Thymus (tissue), 11 donors: ENCODE results near the gene RBPJ. TPM values are rescaled to one million over a fixed set of nuclear protein-coding genes. Genes with fewer than 3 reads are reported as not detected.

Experiments
- DNase-seq, 9 donors: peaks; one replicate each; pipeline ENCODE4 v3.0.0-alpha.2; 2013; ENCODE audit warnings: low spot score in 9 of 9, low read depth in 6 of 9, missing footprints in 1 of 9
- H3K27ac ChIP-seq, 2 donors: one replicate each; pipeline ENCODE4 v1.5.1; 2013; ENCODE audit warnings: control low read depth in 1 of 2, low read depth in 1 of 2, low read length in 1 of 2, mild to moderate bottlenecking in 1 of 2, moderate library complexity in 1 of 2
- H3K27me3 ChIP-seq, 2 donors: one replicate each; pipeline ENCODE4 v1.5.1; 2013; ENCODE audit warnings: low read length in 1 of 2; ENCODE audit not compliant: control insufficient read depth in 2 of 2, insufficient read depth in 1 of 2
- H3K36me3 ChIP-seq, 2 donors: one replicate each; pipeline ENCODE4 v1.5.1; 2013; ENCODE audit warnings: low read length in 1 of 2, mild to moderate bottlenecking in 1 of 2, moderate library complexity in 1 of 2; ENCODE audit not compliant: control insufficient read depth in 2 of 2, insufficient read depth in 2 of 2
- H3K4me1 ChIP-seq, 2 donors: one replicate each; pipeline ENCODE4 v1.5.1; 2013; ENCODE audit warnings: low read length in 2 of 2; ENCODE audit not compliant: control insufficient read depth in 2 of 2, insufficient read depth in 2 of 2
- H3K4me3 ChIP-seq, 2 donors: one replicate each; pipeline ENCODE4 v1.5.1; 2013; ENCODE audit warnings: low read length in 2 of 2, control low read depth in 1 of 2, mild to moderate bottlenecking in 1 of 2
- H3K9me3 ChIP-seq, 2 donors: one replicate each; pipeline ENCODE4 v1.5.1; 2013; ENCODE audit warnings: low read length in 1 of 2, mild to moderate bottlenecking in 1 of 2; ENCODE audit not compliant: control insufficient read depth in 2 of 2, insufficient read depth in 1 of 2
- WGBS: extraction: QIAGEN DNeasy Blood & Tissue Kit; methylation state at CpG from one replicate; pipeline ENCODE4 v1.1.7; 2013; 5-methylcytosine and 5-hydroxymethylcytosine counted together
- polyA plus RNA-seq: library from polyadenylated mRNA; stranded (reverse); fragments of 200-250 nt; gene quantifications from one replicate; pipeline ENCODE4 v1.2.3, GENCODE V29; 2013
- total RNA-seq: library from RNA; stranded (reverse); fragments of 120-200 nt; gene quantifications from one replicate; pipeline ENCODE4 v1.2.4, GENCODE V29; 2013
- donor health status: healthy.

The RBPJ gene
- total and polyA plus RNA-seq, 2 donors = 42.1 to 46.8 TPM

DNA sequence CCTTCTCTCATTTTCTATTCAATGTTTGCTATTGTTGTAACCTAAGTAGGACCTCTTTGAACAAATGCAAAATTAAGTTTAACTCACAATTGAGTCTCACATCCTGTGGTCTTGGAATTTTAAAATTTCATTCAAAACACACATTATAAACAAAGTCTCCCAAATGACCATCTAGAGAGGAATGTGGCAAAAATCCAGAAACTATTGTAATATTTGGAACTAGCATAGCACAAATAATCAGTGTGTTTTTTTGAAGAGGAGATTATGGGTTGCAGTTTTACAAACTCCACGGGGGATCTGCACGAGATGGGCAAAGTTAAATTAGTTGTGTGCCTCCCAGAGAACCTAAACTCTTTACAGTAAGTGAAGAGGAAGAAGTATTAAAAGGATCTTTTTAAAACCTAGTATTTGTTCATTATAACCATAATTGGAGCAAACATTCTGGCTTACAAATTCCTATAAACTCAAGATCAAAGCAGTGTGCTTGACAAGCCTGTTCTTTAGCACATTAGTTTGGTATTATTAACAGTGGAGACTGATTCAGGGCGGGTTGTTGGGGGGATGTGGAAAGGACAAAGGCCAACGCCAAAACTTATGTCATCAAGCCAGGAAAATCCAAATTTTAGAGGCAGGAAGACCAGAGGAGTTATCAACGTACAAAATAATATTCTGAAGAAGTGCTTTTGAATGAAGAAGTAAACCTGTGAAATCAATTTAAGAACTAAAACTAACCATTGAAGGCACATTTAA is 22.4 kb upstream of the RBPJ start:
- Histone ChIP-seq H3K9me3 (no peaks in the 10 kb centered on the region), H3K36me3 (no peaks in the 10 kb centered on the region), H3K4me1 (no peaks in the 10 kb centered on the region), H3K27ac (no peak overlapping the region), H3K4me3 (no peak overlapping the region), H3K27me3 (no peaks in the 10 kb centered on the region)
- 93% methylated on average over 5 of the region's 5 CpGs for WGBS
- DNase-seq = no peak

DNA sequence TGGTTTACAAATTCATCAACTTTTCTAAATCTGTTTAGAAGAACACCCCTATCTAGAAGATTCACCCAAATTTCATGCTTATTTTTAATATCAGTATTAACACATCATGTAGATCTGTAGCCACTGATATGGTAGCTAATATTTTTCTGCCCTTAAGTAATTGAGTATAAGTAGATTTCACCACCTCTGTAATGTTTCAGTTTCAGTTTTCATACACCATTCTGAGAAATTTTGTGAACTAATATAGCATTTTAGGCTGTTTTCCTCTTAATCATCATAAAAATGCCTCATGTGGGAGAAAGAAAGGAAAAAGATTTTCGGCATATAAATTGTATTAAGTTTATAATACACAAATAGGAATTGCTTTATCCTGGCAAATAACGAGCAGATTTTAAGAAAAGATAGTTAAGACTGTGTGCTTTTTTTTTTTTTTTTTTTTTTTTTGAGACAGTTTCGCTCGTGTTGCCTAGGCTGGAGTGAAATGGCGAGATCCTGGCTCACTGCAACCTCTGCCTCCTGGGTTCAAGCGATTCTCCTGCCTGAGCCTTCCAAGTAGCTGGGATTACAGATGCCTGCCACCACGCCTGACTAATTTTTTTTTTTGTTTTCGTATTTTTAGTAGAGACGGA is 21.4 kb upstream of the RBPJ start:
- no peak overlapping the region for H3K4me3 ChIP-seq

DNA sequence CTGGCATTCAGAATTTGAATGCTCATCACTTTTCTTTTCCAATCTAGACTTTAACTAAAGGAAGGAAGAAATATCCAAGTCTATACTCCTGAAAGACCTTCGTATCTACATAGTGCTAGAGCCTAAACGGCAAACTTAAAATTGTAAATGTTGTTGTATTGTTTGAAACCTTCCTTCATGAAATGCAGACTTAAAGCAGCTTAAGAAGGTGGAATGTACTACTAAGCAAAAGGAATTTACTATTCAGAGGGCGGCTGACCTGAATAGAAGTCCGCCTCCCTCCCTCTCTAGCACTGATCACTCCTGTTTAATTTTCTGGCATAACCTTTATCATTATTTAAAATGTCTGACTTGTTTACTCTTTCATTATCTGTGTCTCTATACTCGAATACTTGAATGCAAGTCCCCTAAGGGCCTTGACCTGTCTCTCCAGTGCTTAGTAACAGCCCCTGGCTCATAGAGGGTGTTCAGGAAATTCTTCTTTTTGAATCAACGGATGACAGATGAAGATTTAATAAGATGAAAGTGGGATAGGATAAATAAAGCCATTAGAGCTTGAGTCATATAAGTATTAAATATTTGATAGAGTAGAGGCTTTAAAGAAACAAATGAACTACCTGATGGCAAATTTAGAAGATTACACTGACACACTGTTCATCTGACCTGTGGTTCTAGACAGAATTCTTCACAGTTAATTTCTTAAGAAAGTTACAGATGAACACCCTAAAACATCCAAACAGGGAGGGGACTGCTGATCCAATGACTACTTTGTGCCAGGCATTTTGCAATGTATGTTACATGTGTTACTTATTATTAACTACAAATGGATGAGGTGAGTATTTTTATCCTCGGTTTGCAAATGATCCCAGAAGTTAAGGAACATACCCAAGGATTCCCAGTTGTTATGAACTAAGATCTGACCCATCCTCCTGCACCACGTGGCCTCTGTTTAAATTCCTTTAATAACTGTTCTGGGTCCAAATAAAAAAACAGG is 20.2 kb upstream of the RBPJ start:
- 97% methylated on average over 8 of the region's 8 CpGs for WGBS
- H3K27ac ChIP-seq = no peak overlapping the region

More for the DNA sequence above, 21.4 kb upstream of the RBPJ start:
- WGBS = 96% methylated on average over 9 of the region's 9 CpGs
- DNase-seq = no peak
- H3K27me3 ChIP-seq = no peaks in the 10 kb centered on the region
- no peaks in the 10 kb centered on the region for H3K9me3 ChIP-seq
- H3K4me1 ChIP-seq = no peaks in the 10 kb centered on the region
- no peak overlapping the region for H3K27ac ChIP-seq
- no peaks in the 10 kb centered on the region for H3K36me3 ChIP-seq

DNA sequence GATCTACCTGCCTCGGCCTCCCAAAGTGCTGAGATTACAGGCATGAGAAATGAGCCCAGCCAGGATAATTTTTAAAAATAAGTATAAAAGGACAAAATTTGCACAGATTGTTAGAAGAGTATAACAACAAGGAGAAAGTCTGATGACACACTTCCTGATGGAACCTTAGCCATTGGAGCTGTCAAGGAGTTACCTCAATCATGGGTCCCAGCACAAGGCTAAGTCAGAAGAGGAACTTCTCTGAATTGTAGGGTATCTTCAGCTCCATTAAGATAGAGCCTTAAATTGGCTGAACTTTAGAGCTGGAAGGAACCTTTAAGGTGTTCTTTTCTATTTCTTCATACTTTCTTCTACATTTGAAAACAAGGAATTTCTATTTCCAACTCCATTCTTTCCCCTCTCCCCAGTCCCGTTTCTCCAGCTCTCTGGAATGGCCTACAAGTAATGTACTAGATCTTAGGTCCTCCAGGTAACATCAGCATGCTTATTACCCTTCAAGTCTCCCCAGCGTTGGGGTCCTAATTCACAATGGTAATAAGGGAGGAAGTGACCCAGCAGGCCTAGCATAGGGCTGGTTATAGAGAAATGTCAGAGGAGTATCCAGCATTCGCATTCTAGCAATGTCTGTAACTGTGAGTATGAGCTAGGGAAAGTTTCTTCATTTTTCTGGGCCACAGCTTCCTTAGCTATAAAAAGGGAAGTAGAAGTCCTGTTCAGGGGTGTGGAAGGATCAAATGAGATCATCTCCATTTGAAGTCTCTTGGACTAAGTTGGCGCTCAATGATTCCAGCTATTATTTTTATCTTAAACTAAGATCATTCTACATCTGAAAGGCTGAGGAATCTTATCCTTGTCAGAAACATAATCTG is 18.5 kb upstream of the RBPJ start:
- H3K9me3 ChIP-seq = no peaks in the 10 kb centered on the region
- no peak overlapping the region for H3K4me3 ChIP-seq
- DNase-seq = no peak
- H3K4me1 ChIP-seq = no peaks in the 10 kb centered on the region
- WGBS = 86% methylated on average over 5 of the region's 5 CpGs
- H3K27ac ChIP-seq = no peak overlapping the region
- H3K27me3 ChIP-seq = no peaks in the 10 kb centered on the region
- no peaks in the 10 kb centered on the region for H3K36me3 ChIP-seq

More for the DNA sequence above, 20.2 kb upstream of the RBPJ start:
- no peaks in the 10 kb centered on the region for H3K4me1 ChIP-seq
- H3K36me3 ChIP-seq = no peaks in the 10 kb centered on the region
- no peak overlapping the region for H3K4me3 ChIP-seq
- no peak for DNase-seq
- H3K9me3 ChIP-seq = no peaks in the 10 kb centered on the region
- no peaks in the 10 kb centered on the region for H3K27me3 ChIP-seq

DNA sequence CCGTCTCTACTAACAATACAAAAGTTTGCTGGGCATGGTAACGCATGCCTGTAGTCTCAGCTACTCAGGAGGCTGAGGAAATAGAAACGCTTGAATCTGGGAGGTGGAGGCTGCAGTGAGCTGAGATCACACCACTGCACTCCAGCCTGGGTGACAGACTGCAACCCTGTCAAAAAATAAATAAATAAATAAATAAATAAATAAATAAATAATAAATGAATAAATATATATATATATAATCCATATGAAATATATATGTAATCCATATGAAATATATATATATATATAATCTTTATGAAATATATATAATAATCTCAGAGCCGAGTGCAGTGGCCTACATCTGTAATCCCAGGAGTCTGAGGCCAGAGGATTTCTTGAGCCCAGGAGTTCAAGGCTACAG is 17.8 kb upstream of the RBPJ start:
- 99% methylated on average over 4 of the region's 4 CpGs for WGBS
- Histone ChIP-seq H3K27ac (no peak overlapping the region), H3K9me3 (no peaks in the 10 kb centered on the region), H3K36me3 (no peaks in the 10 kb centered on the region), H3K4me3 (no peak overlapping the region), H3K27me3 (no peaks in the 10 kb centered on the region), H3K4me1 (no peaks in the 10 kb centered on the region)
- no peak for DNase-seq

DNA sequence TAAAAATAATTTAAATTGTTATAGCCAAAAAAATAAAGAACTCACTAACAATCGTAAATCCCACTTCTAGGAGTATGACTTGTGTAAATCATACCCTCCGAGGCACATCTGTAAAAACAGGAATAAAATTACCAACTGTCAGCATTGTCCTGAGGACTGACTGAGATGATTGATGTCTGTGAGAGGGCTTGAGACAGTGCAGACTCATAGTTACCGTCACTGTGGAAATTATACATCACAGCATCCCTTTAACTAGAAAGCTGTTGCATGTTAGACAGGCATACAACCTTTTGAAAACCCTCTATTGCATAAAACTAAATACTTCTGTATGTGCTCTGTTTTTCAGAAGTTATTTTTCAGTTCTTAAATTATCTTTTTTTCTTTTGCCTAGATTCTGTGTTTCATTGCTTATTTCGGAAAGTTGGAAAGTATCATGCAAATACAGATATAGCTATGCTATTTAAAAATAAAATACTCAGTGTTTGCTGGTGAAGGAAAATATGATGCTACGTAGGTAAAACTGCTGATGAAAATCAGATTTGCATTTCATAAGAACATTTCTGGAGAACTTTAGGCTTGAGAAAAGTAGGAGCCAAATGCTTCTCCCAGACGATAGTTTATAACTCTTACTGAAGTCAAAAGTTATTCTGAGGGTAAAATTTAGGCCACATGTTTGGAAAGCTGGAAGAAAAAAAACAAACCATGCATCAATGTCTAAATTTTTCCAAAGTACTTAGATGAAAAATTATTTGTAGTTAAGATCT is 13.6 kb upstream of the RBPJ start:
- Histone ChIP-seq H3K36me3 (no peaks in the 10 kb centered on the region), H3K27ac (no peak overlapping the region), H3K27me3 (no peaks in the 10 kb centered on the region), H3K4me1 (no peaks in the 10 kb centered on the region), H3K9me3 (no peaks in the 10 kb centered on the region), H3K4me3 (no peak overlapping the region)
- 93% methylated on average over 6 of the region's 6 CpGs for WGBS
- DNase-seq = no peak

DNA sequence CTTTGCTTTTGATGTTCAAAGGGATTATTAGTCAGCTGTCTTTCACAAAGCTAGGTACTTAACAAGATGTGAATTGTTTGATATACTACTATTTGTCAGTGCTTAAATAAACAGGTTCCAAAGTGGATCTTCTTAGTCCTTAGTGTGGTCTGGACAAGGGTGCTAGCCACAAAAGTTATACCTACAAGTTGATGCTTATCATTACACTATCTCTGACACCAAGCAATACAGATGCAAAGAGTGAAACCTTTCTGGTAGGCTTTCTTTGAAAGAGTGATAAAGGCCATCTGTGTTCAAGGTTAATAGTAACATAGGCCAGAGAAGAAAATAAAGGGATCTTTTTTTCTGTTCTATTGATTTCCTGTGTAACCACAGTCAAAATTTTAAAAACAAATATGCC is 12.2 kb upstream of the RBPJ start:
- Histone ChIP-seq H3K27ac (no peak overlapping the region), H3K4me3 (no peak overlapping the region), H3K4me1 (no peaks in the 10 kb centered on the region), H3K36me3 (no peaks in the 10 kb centered on the region), H3K9me3 (no peaks in the 10 kb centered on the region), H3K27me3 (no peaks in the 10 kb centered on the region)
- DNase-seq = no peak

DNA sequence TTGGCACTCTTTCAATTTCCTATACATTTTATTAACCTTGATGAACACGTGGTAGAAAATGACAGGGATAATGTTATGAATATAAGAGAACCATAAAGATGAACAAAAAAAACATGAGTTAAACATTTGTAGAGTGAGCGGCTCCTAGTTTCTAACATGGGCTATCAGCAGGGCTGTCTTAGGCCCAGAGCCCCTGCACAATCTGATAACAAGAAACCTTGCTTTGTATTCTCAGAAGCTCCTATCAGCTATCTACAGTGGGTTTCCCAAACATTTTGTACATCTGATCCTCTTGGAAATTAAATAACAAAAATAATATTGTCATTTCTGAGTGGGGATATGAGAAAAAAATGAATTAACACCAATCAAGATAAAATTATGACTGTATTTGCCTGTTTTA is 10.6 kb upstream of the RBPJ start:
- H3K4me3 ChIP-seq = no peak overlapping the region
- no peaks in the 10 kb centered on the region for H3K27me3 ChIP-seq
- no peaks in the 10 kb centered on the region for H3K4me1 ChIP-seq
- H3K27ac ChIP-seq = no peak overlapping the region
- H3K36me3 ChIP-seq = no peaks in the 10 kb centered on the region
- DNase-seq = no peak
- WGBS = 94% methylated on average over 2 of the region's 2 CpGs
- H3K9me3 ChIP-seq = peaks cover 0 to 7% of the 10 kb centered on the region in 2 donors
